GM18907 (cell line): ENCODE measurements around the gene OVCH2.

Experiments
- ATAC-seq: cut with Tn5 transposase; IDR thresholded peaks from one replicate; pipeline ENCODE4 v1.9.1; 2021; ENCODE audit warnings: mild to moderate bottlenecking, moderate library complexity; ENCODE audit not compliant: unreplicated experiment

OVCH2 gene

DNA sequence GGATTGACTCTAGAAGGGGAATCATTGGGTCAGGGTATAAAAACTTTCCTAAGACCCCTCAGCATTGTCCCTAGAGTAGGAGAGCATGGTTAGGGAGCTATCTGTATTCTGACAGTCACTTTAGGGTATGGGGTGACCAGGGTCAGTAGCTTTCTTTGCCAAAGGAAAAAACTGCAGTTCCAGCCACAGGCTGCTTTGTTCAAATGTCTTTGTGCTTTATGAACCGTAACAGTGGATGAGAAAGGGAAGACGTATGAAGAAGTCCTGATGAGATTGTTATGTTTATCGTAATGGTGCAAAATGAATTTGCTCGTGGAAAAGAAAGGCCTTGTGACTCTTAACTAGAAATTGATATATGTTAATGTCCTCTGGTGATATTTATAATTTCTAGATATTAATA lies 63.0 kb downstream of the OVCH2 start:
- ATAC-seq: no peak

- no peak for ATAC-seq
These were observed 63.5 kb downstream of the OVCH2 start for GRCh38 chr11:7642747-7643146.

GRCh38 chr11:7640816-7641215 lies 65.5 kb downstream of the OVCH2 start:
- no peak for ATAC-seq

DNA sequence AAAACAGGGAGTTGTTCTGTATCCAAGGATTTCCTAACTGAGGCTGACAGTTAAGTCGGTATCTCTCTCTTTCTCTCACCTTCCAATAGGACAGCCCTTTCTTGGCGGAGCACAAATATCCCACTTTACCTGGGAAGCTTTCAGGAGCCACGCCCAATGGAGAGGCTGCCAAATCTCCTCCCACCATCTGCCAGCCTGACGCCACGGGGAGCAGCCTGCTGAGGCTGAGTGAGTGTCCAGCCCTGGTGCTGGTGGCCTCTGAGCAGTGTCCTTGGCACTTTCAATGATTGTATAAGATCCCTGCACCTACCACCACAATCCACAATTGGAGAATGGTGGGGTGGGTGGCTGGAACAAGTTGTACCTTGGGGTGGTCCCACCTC lies 66.6 kb downstream of the OVCH2 start:
- no peak for ATAC-seq
